ENCODE data around the gene CD302. TPM values are rescaled to one million over a fixed set of nuclear protein-coding genes. Genes with fewer than 3 reads are reported as not detected.
"Not testable (repeated sequence)": the region's sequence is repeated elsewhere in the genome, so short reads cannot be mapped to it uniquely, and the experiment has no call there.

Gene CD302
- polyA plus RNA-seq, 3 donors, result 8.2 to 45.2 (median 42.4) TPM

- no peak overlapping the region for H3K27ac ChIP-seq (ENCODE audit: low read depth, low read length)
Observed at GRCh38 chr2:159760326-159760725, 37.7 kb downstream of the CD302 start.

DNA sequence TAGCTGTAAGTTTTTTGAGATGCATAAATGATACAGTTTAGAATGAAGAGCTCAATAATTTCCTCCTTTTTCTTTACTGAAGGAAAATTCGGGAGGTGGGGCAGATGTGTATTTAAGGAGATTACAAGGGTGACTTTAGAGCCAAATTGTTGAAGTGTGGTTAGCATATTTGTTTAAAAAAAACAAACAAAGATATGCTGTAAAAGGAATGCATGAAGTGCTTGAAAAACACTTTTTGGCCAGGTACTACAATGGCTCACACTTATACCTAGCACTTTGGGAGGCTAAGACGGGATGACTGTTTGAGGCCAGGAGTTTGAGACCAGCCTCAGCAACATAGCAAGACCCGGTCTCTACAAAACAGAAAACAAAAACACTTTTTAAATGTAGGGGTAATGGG is 38.4 kb downstream of the CD302 start:
- H3K27ac ChIP-seq (ENCODE audit: low read depth, low read length), result no peak overlapping the region
- whole genome bisulfite sequencing, 3 donors, result 49 to 86% (median 85%) methylated on average over 3 of the region's 3 CpGs

GRCh38 chr2:159758686-159759085 is 39.3 kb downstream of the CD302 start:
- no peak overlapping the region for H3K27ac ChIP-seq (ENCODE audit: low read depth, low read length)
- WGBS, 3 donors, result 43 to 63% (median 48%) methylated on average over 1 of the region's 1 CpG

- no peak overlapping the region for H3K27ac ChIP-seq (ENCODE audit: low read depth, low read length)
- WGBS, 3 donors, result 45 to 80% (median 47%) methylated on average over 1 of the region's 1 CpG
Observed at GRCh38 chr2:159758239-159758638, 39.8 kb downstream of the CD302 start.

DNA sequence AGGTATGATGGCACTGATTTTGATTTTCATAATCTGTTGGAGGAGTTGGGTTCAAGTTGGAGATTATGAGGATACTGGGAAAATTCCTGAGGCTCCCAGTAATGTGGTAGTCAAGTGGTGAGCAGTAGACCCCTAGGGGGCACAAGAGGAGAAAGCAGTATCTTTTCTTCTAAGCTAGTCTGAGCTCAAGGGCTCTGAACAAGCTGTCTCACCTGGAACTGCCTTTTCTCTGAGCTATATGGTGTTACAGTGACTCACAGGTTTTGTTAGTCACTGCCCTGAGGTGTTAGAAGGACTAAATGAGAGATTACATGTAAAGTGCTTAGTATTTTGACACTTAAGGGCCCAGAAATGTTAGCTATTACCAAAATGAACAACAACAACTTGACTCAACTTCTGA is 42.2 kb downstream of the CD302 start:
- H3K27ac ChIP-seq (ENCODE audit: low read depth, low read length), result no peak overlapping the region

- no peak overlapping the region for H3K27ac ChIP-seq (ENCODE audit: low read depth, low read length)
- WGBS, 3 donors, result 95 to 100% (median 98%) methylated on average over 2 of the region's 2 CpGs
Observed at GRCh38 chr2:159755014-159755413, 43.0 kb downstream of the CD302 start.

- WGBS, 3 donors, result 58 to 84% (median 58%) methylated on average over 4 of the region's 4 CpGs
- no peak overlapping the region for H3K27ac ChIP-seq (ENCODE audit: low read depth, low read length)
Observed at GRCh38 chr2:159753797-159754196, 44.2 kb downstream of the CD302 start.

DNA sequence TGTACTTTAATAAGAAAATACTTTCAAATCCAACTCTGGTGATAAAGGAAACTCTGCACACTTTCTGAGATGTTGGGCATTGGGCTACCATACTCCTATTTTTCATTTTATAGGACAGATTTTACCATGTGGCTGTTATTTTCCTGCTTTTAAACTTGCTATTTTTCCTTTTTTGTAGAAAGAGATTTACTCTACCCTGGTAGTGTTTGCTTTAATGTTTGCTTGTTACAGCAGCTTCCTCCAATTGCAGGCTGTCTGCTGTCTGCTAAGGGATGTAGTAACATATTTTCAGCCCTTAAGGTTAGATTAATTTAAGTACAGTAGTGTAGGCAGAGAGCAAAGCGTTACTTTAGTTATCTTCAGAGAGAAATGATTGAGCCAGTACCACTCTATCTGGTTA is 47.1 kb downstream of the CD302 start:
- WGBS, 3 donors, result 71 to 100% (median 93%) methylated on average over 1 of the region's 1 CpG
- H3K27ac ChIP-seq (ENCODE audit: low read depth, low read length), result no peak overlapping the region

GRCh38 chr2:159748089-159748488 is 49.9 kb downstream of the CD302 start:
- H3K27ac ChIP-seq (ENCODE audit: low read depth, low read length), result no peak overlapping the region
- WGBS, 3 donors, result 95 to 98% (median 98%) methylated on average over 9 of the region's 9 CpGs

DNA sequence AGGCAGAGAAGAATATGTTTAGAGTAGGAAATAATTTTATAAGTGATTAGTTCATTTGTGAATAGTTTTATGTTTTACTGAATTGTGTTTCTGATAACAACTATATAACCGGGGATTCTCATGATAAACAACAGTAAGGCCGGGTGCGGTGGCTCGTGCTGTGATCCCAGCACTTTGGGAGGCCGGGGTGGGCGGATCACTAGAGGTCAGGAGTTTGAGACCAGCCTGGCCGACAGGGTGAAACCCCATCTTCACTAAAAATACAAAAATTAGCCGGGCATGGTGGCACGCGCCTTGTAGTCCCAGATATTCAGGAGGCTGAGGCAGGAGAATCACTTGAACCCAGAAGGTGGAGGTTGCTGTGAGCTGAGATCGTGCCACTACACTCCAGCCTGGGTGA is 52.8 kb downstream of the CD302 start:
- WGBS, 3 donors, result 90 to 98% (median 94%) methylated on average over 11 of the region's 11 CpGs
- not testable (repeated sequence) for H3K27ac ChIP-seq (ENCODE audit: low read depth, low read length)

- 42 to 81% (median 69%) methylated on average over 3 of the region's 3 CpGs for WGBS, 3 donors
Observed at GRCh38 chr2:159744363-159744762, 53.6 kb downstream of the CD302 start.

DNA sequence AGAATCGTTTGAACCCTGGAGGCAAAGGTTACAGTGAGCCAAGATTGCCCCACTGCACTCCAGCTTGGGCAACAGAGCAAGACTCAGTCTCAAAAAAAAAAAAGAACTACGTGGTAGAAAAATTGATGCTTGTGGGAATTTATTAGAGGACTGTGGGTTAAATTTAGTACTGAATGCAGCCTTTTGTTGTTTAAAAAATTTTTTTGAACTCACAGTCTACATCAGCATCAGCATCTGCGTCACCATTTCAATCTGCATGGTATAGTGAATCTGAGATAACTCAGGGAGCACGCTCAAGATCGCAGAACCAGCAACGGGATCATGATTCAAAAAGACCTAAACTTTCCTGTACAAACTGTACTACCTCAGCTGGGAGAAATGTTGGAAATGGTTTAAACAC is 55.2 kb downstream of the CD302 start:
- WGBS, 3 donors, result 93 to 97% (median 94%) methylated on average over 6 of the region's 6 CpGs

More at GRCh38 chr2:159744363-159744762, 53.6 kb downstream of the CD302 start:
- no peak overlapping the region for H3K27ac ChIP-seq (ENCODE audit: low read depth, low read length)

DNA sequence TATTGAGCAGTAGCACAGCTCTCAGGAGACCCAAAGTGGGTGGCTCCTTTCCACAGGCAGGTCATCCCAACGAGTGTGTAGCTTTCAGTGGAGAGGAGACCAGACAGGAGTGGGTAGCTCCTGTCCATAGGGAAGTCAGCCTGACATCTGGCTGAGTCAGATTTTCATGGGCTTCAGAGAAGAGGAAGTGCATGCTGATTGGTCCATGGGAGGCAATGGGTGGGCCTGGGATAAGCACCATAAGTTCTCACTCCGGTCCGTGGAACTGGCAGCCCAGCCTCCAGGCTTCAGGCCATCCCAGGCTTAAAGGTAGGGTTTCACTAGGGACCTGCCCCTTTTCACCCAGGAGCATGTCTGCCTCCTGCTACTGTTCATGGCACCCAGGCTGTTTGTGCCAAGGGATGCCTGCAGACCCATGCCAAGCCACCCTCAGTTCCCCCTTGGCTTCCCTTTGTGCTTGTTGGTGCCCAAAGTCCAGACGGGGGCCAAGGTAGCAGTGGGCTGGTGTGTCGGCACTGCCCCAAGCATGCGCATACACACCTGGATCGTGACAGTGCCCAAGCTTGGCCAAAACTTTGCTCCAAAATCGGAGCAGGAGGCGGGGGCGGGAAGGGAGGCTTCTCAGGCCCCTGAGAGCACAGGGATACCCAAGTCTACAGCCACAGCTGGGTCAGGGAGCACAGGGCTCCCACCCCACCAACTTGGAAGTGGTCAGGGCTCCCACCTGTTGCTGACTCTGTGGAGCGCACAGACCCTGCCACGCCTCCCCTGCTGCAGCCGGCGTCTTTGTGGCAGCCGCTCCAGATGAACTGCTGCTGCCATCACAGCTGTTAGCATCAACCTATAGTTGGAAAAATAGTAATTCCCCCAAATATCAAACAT is 59.3 kb downstream of the CD302 start:
- 92 to 95% (median 93%) methylated on average over 15 of the region's 15 CpGs for WGBS, 3 donors
- H3K27ac ChIP-seq (ENCODE audit: low read depth, low read length), result no peak overlapping the region

More for the DNA sequence above, 55.2 kb downstream of the CD302 start:
- H3K27ac ChIP-seq (ENCODE audit: low read depth, low read length), result no peak overlapping the region

- H3K27ac ChIP-seq (ENCODE audit: low read depth, low read length), result no peak overlapping the region
- 96 to 98% (median 97%) methylated on average over 11 of the region's 11 CpGs for WGBS, 3 donors
Observed at GRCh38 chr2:159737917-159738296, 60.1 kb downstream of the CD302 start.

- no peak overlapping the region for H3K27ac ChIP-seq (ENCODE audit: low read depth, low read length)
- WGBS, 3 donors, result 91 to 98% (median 97%) methylated on average over 1 of the region's 1 CpG
Observed at GRCh38 chr2:159737292-159737916, 60.6 kb downstream of the CD302 start.

- H3K27ac ChIP-seq (ENCODE audit: low read depth, low read length), result no peak overlapping the region
- WGBS, 3 donors, result 75 to 91% (median 76%) methylated on average over 3 of the region's 3 CpGs
Observed at GRCh38 chr2:159736048-159736447, 62.0 kb downstream of the CD302 start.

DNA sequence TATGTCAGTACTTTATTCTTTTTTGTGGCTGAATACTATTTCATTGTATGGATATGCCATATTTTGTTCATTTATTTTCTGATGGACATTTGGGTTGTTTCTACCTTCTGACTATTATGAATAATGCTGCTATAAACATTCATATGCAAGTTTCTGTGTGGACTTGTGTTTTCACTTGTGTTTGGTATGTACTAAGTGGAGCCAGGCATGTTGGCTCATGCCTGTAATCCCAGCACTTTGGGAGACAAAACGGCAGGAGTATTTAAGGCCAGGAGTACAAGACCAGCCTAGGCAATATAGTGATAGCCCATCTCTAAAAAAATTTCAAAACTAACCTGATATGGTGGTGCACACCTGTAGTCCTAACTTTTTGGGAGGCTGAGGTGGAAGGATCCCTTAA is 62.4 kb downstream of the CD302 start:
- WGBS, 3 donors, result 91 to 96% (median 92%) methylated on average over 1 of the region's 1 CpG

DNA sequence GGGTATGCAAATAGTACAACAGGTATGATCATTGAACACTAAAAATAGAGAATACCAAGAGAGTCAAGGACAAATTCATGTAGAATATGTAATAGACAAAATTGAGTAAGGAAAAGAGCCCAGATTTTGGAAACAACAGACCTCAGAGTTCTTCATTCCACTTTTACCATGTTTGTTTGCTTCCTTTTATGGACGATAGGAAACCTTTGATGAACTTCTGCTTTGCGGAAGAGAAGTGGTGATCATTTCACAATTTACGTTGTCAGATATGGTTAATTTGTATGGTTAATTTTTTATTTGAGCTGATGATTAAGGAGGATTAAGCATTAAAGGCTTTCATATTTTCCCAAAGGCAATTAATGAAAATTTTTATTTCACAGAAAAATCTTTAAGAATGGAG is 69.4 kb downstream of the CD302 start:
- no peak overlapping the region for H3K27ac ChIP-seq (ENCODE audit: low read depth, low read length)
- WGBS, 3 donors, result 48 to 62% (median 60%) methylated on average over 3 of the region's 3 CpGs

More for the DNA sequence above, 62.4 kb downstream of the CD302 start:
- H3K27ac ChIP-seq (ENCODE audit: low read depth, low read length), result no peak overlapping the region

GRCh38 chr2:159725713-159726112 is 72.3 kb downstream of the CD302 start:
- H3K27ac ChIP-seq (ENCODE audit: low read depth, low read length), result no peak overlapping the region
- WGBS, 3 donors, result 88 to 96% (median 93%) methylated on average over 3 of the region's 3 CpGs

Measured in adipose tissue (tissue), 3 donors.